Heart right ventricle (tissue), 16 donors: ENCODE measurements around the gene SMARCAL1. TPM values are rescaled to one million over a fixed set of nuclear protein-coding genes. Genes with fewer than 3 reads are reported as not detected.

Experiments used
- ATAC-seq, 8 donors: fragments of 200-7000 bp; cut with Tn5 transposase; one replicate each; pipeline ENCODE4 v1.9.1; 2020; ENCODE audit warnings: mild to moderate bottlenecking in 8 of 8, moderate library complexity in 8 of 8, moderate number of reproducible peaks in 1 of 8
- DNase-seq, 2 donors: peaks; one replicate each; pipeline ENCODE4 v3.0.0-alpha.2; 2020
- H3K27ac ChIP-seq, 10 donors: fragments of 200-600 bp; sonication (generic) in 2 of 10; one replicate each; pipeline versions ENCODE4 v1.5.0 to v1.8.0; 2020 to 2022; ENCODE audit warnings: mild to moderate bottlenecking in 3 of 10
- H3K27me3 ChIP-seq, 7 donors: fragments of 200-600 bp; one replicate each; pipeline ENCODE4 v1.8.0; 2021 to 2022; ENCODE audit warnings: mild to moderate bottlenecking in 2 of 7
- H3K36me3 ChIP-seq, 9 donors: fragments of 200-600 bp; sonication (generic) in 1 of 9; one replicate each; pipeline versions ENCODE4 v1.5.0 to v1.8.0; 2020 to 2022; ENCODE audit warnings: mild to moderate bottlenecking in 2 of 9
- H3K4me1 ChIP-seq, 9 donors: fragments of 200-600 bp; sonication (generic) in 1 of 9; one replicate each; pipeline versions ENCODE4 v1.5.0 to v1.8.0; 2020 to 2022; ENCODE audit warnings: mild to moderate bottlenecking in 4 of 9
- H3K4me3 ChIP-seq, 10 donors: fragments of 200-600 bp; sonication (generic) in 2 of 10; one replicate each; pipeline versions ENCODE4 v1.5.0 to v1.8.0; 2020 to 2022; ENCODE audit warnings: mild to moderate bottlenecking in 7 of 10, moderate library complexity in 2 of 10
- H3K9me3 ChIP-seq, 11 donors: fragments of 200-600 bp in 10 of 11; sonication (generic) in 2 of 11; one replicate each; pipeline versions ENCODE4 v1.5.0 to v1.8.0; 2013 to 2022; ENCODE audit warnings: mild to moderate bottlenecking in 2 of 11, control low read depth in 1 of 11, moderate library complexity in 1 of 11
- WGBS, 2 donors: extraction: QIAGEN DNeasy Blood & Tissue Kit; methylation state at CpG; one replicate each; pipeline ENCODE4 v1.1.7; 2013; ENCODE audit warnings: inconsistent platforms in 1 of 2; 5-methylcytosine and 5-hydroxymethylcytosine counted together
- intact Hi-C, 10 donors: fragments of 100-400 bp; cut with DNase I; formaldehyde crosslinking; loops; one replicate each; pipeline versions ENCODE4 v1.11.1 to v1.14.2; 2022
- polyA plus RNA-seq, 2 donors: library from polyadenylated mRNA; stranded (reverse); fragments of 200-250 nt; gene quantifications; one replicate each; pipeline ENCODE4 v1.2.3, GENCODE V29; 2013
- total RNA-seq, 10 donors: library from RNA; stranded (reverse); fragmentation: NEBNext Ultra II Directional in 3 of 10; extraction: Animal tissue kit (Norgen Biotek cat#: 25700) in 3 of 10; gene quantifications; one replicate each; pipeline versions ENCODE4 v1.2.1 to v1.2.4, GENCODE V29; 2021 to 2023
- TF ChIP-seq, protein P1 (sequence below), 9 donors: fragments of 200-600 bp; sonication (generic) in 2 of 9; IDR thresholded peaks; one replicate each; pipeline versions ENCODE4 v1.5.0 to v1.8.0; 2021 to 2022; ENCODE audit warnings: antibody characterized with exemption in 9 of 9, mild to moderate bottlenecking in 5 of 9, moderate library complexity in 1 of 9
- donor health status: Arrhythmogenic right ventricular cardiomyopathy.
- donor health status: ischemic (EF 13 %, LVEDD 7.1; RV severe dilation, severe dysfunction).
- donor health status: healthy with polysubstance abuse.
- donor health status: DM: no; HTN: yes; CAD: no.
- donor health status: DM: no; HTN: no; CAD: no.
- donor health status: ischemic (EF 25% LVEDD 6.9; RV normal size, moderate dysfunction).
- donor health status: ischemic (EF 25% LVEDD 5.7; RV mildly dilated, moderate dysfunction).
- donor health status: healthy.
- donor health status: DM: yes; HTN: yes; CAD: no.
- donor health status: Ischemic cardiomyopathy.
- donor health status: ischemic (EF 35%, LVEDD 5.7; RV mildly dilated, moderate dysfunction).
- donor health status: nonischemic (EF 11% LVEDD 7.7; RV severe dilation, severe dysfunction).
- donor health status: DM: yes; HTN: yes; CAD: no.
- donor health status: PGD.
- donor health status: ischemic (EF 29% LVEDD 5.4; RV normal size, mild dysfunction).
- donor health status: nonischemic (EF 23%, LVEDD 6.1; RV moderate dilation, normal function).

SMARCAL1 gene
- total and polyA plus RNA-seq, 12 donors, result 3.8 to 14.8 (median 9.6) TPM

- H3K27me3 ChIP-seq, result no peaks in the 10 kb centered on the region
- no peak for DNase-seq
- peak in 7 of 8 donors; percentile 37 to 61 (median 50) for ATAC-seq
- H3K36me3 ChIP-seq, result peaks cover 0 to 21% (median 9%) of the 10 kb centered on the region in 9 donors
- TF ChIP-seq, protein P1, sequence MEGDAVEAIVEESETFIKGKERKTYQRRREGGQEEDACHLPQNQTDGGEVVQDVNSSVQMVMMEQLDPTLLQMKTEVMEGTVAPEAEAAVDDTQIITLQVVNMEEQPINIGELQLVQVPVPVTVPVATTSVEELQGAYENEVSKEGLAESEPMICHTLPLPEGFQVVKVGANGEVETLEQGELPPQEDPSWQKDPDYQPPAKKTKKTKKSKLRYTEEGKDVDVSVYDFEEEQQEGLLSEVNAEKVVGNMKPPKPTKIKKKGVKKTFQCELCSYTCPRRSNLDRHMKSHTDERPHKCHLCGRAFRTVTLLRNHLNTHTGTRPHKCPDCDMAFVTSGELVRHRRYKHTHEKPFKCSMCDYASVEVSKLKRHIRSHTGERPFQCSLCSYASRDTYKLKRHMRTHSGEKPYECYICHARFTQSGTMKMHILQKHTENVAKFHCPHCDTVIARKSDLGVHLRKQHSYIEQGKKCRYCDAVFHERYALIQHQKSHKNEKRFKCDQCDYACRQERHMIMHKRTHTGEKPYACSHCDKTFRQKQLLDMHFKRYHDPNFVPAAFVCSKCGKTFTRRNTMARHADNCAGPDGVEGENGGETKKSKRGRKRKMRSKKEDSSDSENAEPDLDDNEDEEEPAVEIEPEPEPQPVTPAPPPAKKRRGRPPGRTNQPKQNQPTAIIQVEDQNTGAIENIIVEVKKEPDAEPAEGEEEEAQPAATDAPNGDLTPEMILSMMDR (IDR thresholded peaks at IDR 0.05), result no peak
- peak overlapping the region in 1 of 10 donors; percentile 73 for H3K27ac ChIP-seq
- no peak overlapping the region for H3K4me3 ChIP-seq
- H3K4me1 ChIP-seq, result peaks cover 0 to 35% (median 0%) of the 10 kb centered on the region in 9 donors
- H3K9me3 ChIP-seq, result no peaks in the 10 kb centered on the region
- WGBS, 2 donors, result 46 to 53% methylated on average over 4 of the region's 4 CpGs
- intact Hi-C loops, result no loop called here
These were observed 74.4 kb downstream of the SMARCAL1 start for GRCh38 chr2:216486708-216487107.

GRCh38 chr2:216490061-216490460 lies 77.8 kb downstream of the SMARCAL1 start:
- 74 to 78% methylated on average over 1 of the region's 1 CpG for WGBS, 2 donors
- H3K27ac ChIP-seq, result peak overlapping the region in 1 of 10 donors; percentile 37
- TF ChIP-seq, protein P1 (IDR thresholded peaks at IDR 0.05), result no peak
- peaks cover 0 to 46% (median 0%) of the 10 kb centered on the region in 9 donors for H3K4me1 ChIP-seq
- H3K4me3 ChIP-seq, result no peak overlapping the region
- no peaks in the 10 kb centered on the region for H3K9me3 ChIP-seq
- no peak for DNase-seq
- H3K27me3 ChIP-seq, result no peaks in the 10 kb centered on the region
- intact Hi-C loops, result no loop called here
- ATAC-seq, result no peak
- H3K36me3 ChIP-seq, result no peaks in the 10 kb centered on the region

GRCh38 chr2:216491793-216492596 lies 79.7 kb downstream of the SMARCAL1 start:
- intact Hi-C loops, result no loop called here
- no peaks in the 10 kb centered on the region for H3K36me3 ChIP-seq

DNA sequence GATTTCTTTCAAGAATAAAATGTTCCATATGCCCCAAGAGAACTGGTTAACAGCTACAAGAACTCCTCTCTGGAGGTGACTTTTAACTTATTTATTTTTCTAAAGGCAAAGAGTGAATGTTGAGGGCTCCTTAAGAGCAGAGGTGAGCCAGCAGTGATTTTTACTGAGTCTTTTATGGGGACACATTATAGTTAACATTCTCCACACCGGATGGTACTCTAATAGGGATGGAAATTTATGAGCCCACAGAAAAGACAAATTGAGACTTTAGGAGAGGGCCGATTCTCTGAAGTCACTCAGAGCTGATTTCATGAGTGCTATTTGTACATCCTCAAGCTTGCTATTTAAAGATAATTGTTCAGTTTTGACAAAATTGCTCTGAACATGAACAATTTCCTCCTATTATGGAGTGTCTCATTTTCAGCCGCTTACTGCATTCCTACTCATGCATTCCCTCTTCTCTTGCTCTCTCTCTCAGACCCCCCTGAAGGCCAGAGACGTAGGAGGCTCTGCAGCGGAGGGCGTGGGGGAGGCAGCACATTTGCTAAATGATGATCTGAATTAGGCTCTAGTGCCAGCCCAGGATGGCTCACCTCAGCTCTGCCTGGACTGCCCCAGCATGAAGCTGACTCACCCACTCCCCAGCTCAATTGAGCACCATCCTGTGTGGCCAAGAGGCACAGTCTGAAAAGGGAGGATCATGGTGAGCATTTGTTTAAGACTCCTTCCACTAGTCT lies 80.5 kb downstream of the SMARCAL1 start:
- Histone ChIP-seq H3K4me1 (peaks cover 0 to 50% (median 6%) of the 10 kb centered on the region in 9 donors), H3K36me3 (no peaks in the 10 kb centered on the region), H3K27ac (no peak overlapping the region), H3K27me3 (no peaks in the 10 kb centered on the region), H3K9me3 (no peaks in the 10 kb centered on the region), H3K4me3 (no peak overlapping the region)
- no peak for DNase-seq
- TF ChIP-seq, protein P1 (IDR thresholded peaks at IDR 0.05), result no peak
- 78 to 88% methylated on average over 6 of the region's 6 CpGs for WGBS, 2 donors
- intact Hi-C loops, result no loop called here
- ATAC-seq, result peak in 2 of 8 donors; percentile 15 to 28

More at GRCh38 chr2:216491793-216492596, 79.7 kb downstream of the SMARCAL1 start:
- Histone ChIP-seq H3K9me3 (no peaks in the 10 kb centered on the region), H3K27ac (no peak overlapping the region), H3K4me1 (peaks cover 0 to 47% (median 0%) of the 10 kb centered on the region in 9 donors), H3K27me3 (no peaks in the 10 kb centered on the region), H3K4me3 (no peak overlapping the region)
- DNase-seq, result no peak
- TF ChIP-seq, protein P1 (IDR thresholded peaks at IDR 0.05), result no peak
- 79 to 85% methylated on average over 9 of the region's 9 CpGs for WGBS, 2 donors
- no peak for ATAC-seq
